Measurements from ENCODE around the gene PTPRG.

GRCh38 chr3:62159056-62159708 is 597.8 kb downstream of the PTPRG start:
- TF ChIP-seq CTCF (optimal IDR thresholded peaks at IDR 0.05 in 1 of 3, IDR thresholded peaks at IDR 0.05 in 1 of 3, conservative IDR thresholded peaks at IDR 0.05 in 1 of 3; ENCODE audit: extremely low read depth in 1 of 3, insufficient read depth in 2 of 3, low read length in 3 of 3) (no peak), EZH2 (IDR thresholded peaks at IDR 0.05; ENCODE audit: low read length) (no peak)

Measured in keratinocyte (primary cell).